GM18520 (cell line): ENCODE results near the gene RCSD1.

Experiments
- ATAC-seq: cut with Tn5 transposase; IDR thresholded peaks from one replicate; pipeline ENCODE4 v1.9.1; 2021; ENCODE audit not compliant: unreplicated experiment

RCSD1 gene

DNA sequence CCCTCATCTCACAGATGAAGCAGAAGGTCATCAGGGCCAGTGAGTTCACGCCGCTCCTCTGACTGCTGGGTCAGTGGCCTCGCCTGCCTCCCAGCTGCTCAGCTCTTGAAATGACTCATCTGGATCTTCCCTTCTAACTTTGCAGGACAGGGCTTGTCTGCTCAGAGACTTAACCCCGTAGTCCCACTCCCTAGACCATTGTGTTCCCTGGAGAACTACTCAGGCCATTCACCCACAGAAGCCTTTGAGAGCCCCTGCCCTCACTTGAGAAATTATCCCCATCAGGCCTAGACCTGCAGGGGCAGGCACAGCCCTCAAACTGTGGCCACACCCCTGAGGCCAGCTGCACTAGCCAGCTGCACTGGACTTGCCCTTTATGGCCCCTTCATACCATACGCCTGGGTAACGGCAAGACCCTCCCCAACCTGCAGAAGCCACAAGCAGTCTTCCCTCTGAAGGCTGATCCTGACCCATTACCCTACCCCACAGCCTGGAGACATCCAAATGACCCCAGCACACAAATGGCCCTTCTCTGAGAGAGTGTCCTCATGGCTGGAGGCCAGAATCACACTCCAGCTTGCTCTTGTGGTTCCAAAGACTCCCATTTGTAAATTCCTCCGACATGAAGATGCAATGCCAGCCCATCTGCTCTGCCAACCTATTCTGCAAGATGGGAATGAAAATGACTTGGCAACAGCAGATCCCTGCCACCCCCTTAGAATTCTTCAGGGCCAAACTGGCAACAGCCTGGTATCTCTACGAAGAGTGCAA lies 33.2 kb downstream of the RCSD1 start:
- peak; percentile 46 for ATAC-seq

DNA sequence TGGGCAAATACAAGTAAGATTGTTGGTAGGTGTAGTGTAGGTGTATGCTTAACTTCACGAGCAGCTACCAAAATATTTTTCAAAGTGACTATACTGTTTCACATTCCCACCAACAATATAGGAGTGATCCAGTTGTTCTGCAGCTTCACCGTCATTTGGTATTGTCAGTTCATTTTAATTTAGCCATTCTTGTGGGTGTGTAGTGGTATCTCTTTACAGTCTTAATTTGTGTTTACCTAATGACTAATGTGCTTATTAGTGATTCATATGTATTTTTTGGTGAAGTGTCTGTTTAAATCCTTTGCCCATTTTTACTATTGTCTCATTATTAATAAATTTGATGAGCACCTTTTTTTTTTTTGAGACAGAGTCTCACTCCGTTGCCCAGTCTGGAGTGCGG lies 35.4 kb downstream of the RCSD1 start:
- no peak for ATAC-seq

DNA sequence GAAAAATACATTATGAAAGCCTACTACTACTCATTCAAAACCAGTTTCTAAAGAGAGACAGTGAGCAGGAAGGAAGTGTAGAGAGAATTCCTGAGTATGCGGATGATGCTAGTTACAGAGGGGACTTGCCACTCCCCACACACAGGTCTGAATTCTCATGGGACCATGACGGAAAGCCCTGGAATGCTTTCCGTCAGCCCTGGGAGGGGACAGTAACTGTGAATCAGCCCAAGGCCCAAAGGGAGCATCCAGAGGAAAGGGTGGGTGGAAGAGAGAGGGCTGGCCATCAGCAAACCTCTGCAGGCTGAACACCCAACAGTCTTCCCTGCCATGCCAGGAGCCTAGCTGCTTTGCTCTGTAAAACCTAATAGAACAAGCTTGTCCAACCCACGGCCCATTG lies 36.4 kb downstream of the RCSD1 start:
- ATAC-seq = no peak

DNA sequence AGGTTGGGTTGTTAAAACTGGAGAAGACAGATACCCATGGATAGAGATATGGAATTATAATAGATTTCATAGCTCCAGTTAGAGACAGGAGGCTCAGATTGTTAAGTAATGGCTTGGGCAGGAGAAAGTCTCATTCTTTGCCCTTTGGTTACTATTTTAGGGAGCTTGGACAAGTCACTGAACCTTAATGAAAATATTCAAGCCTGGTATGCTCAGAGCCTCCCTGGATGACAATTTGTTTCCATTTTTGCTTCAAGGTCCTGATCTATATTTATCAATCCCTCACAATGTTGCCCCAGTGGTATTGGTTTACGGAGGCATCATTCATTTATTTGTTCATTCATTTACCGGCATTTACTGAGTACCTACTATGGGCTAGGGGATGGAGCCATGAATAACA lies 37.5 kb downstream of the RCSD1 start:
- ATAC-seq = no peak

DNA sequence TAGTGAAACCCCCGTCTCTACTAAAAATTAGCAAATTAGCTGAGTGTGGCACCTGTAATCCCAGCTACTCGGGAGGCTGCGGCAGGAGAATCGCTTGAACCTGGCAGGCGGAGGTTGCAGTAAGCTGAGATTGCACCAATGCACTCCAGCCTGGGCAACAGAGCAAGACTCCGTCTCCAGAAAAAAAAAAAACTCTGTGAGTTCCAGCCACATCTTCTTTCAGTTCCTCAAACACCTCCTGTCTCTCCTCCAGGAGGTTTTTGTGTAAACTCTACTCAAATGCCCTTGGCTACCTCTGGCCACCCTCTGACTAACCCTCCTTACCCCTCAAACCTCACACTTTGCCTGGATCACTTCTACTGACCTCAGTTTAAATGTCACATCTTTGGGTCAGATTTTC lies 38.1 kb downstream of the RCSD1 start:
- ATAC-seq = peak; percentile 79

DNA sequence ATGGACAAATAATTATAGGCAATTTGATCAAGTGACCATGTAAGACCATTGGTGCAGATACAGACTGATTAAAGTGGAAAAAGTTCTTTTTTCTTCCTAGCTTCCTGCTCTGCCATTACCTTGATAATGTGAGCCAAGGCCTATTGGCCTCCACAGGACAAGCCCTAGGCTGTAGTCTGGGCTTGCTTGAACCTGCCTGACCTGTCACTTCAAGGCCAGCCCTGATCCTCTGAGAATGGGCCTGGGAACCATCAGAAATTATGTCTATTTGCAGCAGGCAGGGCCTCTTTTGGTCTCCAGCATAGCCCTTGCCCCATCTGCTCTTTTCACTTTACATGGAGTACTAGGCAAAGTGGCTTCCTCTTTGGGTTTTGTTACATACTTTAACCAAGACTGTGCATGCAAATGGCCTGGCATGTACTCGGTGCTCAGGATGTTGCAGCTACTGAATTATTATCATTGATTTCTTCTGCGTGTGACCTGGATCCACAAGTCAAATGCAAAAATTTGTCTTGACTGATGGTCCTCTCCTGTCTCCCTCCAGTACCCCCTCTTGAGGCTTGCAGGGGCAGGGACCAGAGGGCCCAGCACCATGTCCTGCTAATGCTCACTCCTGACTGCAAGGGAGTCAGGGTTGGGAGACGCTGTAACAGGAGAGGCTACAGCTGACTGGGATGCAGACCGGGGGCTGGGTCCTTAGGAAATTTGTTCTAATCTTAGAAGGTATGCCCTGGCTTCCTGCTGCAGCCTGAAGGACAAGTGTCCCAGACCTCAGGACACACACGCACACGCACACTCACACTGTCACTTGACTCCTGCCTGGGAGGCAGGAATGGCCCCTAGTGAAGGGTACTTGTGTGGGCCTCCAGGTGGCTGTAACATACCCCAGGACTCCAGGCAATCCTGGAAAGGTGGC lies 39.4 kb downstream of the RCSD1 start:
- peak; percentile 55 for ATAC-seq

DNA sequence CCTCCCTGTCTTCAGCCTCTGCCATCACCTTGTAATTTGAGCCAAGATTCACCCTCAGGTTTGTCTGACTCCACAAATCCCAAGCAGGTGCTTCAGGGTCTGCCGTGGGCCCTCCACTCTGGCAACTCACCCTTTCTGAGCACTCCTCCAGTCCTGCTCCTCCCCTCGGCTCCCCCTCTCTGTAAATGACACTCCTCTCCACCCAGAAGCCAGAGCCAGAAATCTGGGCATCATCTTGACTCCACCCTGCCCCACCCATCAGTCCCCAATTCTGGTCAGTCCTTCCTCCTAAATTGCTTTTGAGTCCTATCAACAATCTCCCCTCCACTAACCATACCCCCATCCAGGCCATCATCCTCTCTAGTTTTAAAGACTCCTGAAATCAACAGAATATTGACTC lies 40.5 kb downstream of the RCSD1 start:
- ATAC-seq = no peak

DNA sequence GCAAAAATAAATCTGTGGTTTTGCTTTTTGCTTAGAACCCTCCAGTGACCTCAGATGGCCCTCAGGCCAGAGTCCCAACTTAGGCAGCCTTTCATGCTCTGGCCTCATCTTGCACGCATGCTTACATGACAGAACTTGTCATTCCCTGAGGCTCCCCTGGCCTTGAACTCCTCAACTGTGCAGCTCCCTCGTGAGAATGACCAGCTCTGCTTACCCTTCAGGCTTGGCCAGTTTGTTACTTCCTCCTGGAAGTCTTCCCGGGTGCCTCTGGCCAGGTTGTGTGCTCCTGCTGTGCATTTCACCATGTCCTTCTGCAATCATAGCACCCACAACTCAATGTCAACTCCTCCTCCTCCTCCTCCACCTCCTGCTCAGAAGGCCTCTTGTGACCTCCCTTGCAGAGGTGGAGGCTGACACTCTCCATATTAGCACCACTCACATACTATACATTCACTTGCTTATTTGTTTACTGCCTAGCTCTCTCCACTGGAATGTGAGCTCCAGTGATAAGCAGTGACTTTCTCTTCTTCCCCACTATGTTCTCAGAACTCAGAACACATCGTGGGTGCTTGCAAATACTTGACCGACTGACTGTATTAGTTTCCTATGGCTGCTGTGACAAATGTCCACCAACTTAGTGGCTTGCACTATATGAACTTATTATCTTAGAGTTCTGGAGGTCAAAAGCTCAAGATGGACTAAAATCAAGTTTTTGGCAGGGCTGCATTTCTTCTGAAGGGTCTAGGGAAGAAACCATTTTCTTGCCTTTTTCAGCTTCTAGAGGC lies 41.9 kb downstream of the RCSD1 start:
- ATAC-seq = no peak

DNA sequence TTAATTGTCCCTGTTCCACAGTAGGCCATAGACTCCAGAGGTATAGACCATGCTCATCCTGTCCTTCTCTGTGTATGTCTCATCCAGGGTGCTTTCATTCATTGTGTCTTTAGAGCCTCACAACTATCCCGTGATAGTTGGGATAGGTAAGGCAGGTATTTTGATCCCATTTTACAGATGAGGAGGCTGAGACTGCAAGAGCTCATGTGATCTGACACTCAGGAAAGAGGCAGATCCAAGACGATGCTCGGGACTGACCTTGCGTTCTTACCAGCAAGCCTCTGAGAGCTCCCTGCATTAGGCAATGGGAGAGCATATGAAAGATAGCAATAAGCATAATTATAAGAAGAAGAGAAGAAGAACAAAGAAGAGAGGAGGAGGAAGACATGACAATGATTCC lies 42.8 kb downstream of the RCSD1 start:
- no peak for ATAC-seq

DNA sequence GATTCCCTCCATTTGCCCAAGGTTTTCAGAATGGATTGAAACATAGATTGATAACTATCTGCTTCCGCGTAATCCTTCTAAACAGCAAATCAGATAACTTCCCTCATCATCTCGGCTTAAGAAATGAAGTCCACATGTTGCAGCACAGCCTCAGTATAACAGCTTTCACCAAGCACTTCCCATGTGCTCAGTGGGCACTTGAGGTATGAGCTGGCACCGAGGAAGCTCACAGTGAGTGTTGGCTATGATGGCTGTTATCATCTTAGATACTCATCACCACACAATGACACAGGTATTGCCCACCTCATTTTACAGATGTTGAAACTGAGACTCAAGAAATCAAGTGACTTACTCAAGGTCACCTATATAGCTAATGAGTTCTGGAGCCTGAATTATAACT lies 43.2 kb downstream of the RCSD1 start:
- ATAC-seq = no peak

DNA sequence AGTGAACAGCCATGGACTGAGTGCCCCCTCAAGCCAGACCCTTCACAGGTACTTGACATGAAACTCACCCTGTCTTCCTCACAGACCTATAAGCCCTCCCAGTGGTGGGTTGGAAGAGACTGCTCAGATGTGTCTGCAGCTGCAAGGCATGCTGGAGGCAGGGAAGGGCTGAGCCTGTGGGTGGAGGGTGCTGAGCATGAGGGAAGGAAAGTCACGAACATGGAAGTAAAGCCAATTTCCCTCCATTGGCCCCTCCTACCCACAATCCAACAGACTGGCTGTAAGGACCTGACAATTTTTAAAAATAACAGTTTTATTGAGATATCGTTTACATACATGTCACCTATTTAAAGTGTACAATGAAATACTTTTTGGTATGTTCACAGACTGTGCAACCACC lies 44.1 kb downstream of the RCSD1 start:
- no peak for ATAC-seq

DNA sequence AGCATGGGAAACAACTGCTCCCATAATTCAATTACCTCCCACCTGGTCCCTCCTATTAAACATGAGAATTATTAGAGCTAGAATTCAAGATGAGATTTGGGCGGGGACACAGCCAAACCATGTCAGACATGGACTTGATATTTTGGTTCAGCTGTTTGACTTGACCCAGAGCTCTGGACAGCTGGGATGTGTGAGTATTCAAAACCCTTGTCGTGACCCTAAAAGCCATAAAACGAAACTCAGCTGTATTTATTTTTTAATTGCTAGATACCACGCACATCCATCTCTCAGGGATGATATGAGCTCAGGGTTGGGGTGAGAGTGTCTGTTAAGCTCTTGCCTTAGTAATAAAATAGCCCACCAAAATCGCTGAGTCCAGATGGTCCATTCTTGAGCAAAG lies 45.4 kb downstream of the RCSD1 start:
- no peak for ATAC-seq

DNA sequence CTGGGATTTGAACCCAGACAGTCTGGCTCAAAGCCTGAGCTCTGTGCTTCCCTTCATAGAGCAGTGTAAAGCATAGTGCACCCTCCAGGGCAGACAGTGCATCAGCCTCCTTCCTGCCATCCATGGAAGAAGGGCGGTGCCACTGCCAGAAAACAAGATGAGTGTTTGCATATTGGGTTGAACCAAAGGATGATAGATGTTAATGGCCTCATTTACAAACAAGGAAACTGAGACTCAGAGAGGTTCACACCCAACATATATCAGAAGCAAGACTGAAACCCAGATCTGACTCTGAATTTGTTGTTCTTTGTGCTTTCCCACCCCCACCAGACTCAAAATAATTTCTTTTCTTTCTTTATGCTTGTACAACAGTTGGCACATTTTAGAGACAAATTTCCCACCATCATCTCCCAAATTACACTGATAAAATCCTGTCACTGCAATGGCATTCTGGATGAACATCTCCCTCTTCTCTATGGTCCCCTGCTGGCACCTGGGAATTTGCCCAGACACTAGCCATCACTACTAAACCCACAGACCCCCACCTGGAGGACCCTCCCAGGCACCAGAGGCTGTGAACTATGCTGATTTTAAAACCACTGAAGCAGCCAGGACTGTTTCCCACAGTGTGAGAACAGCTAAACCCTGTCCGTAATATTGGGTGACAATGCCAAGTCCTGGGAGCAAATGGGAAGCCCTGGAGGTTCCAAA lies 46.3 kb downstream of the RCSD1 start:
- peak; percentile 46 for ATAC-seq

DNA sequence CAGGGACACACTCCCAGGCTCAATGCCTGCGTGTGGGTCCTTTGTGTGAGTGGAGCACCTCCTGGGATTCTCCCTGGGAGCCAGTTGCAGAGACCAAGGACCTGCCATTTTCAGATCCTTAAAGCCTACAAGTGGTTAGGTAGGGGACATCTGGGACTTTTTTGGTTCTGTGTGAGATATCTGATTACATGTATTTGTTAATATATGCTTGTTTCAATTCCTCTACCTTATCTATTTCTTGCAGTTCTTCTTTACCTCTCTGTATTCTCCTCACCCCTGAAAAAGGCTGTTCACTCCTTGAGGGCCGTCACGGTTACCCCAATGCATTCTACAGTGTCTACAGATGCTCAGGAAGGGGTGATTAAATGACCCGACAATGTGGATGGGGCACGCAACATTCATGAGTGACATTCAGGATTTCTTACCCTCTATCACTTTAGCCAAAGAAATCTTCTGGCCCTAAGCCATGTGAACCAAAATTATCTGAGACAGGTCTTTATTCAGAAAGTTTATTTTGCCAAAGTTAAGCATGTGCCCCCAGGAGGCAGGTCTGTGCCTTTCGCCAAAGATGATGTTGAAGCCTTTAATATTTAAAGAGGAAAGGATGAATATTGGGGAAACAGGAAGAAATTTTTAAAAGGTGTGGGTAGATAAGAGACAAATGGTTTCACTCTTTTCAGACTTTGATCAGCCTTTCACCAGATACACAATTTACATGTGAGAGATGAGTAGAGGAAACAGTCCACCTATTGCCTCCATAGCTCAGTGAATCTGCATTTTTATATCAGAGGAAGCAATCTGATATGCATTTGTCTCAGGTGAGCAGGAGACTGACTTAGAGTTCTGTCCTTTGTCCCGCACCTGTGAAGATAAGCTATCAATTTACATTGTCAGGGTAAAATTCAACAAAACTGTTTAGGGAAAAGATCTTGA lies 47.1 kb downstream of the RCSD1 start:
- peak; percentile 43 for ATAC-seq

DNA sequence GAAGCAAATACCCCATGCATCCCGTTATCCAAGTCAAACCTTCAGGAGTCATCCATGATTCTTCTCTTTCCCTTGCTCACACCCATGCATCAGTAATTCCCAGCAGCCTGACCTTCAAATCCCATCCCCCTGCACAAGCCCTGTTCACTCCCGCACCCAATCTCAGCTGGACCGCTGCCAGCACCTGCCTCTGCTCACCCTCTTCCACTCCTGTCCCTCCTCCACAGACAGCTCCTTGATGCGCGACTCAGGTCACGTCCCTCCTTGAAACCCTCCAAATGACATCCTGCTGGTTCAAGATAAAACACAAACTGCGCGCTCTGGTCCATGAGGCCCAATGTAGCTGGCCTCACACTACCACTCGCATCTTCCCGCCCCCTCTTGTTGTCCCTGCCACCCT lies 48.4 kb downstream of the RCSD1 start:
- no peak for ATAC-seq

DNA sequence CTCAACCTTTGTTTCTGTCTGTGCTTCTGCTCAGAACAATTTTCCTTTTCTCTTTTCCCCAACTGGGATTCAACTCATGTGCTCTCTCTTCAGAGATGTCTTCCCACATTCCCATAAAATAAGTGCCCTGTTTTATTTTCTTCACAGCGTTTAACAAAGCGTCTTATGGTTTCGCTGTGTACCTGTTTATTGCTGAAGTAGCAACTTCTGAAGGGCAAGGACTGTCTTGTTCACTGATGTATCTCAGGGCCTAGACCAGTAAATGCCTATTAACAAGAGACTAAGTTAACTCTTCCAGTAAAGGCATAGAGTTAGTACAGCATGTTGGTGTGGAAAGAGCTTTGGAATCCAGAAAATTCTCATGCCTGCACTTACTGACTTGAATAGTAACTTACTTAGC lies 48.8 kb downstream of the RCSD1 start:
- no peak for ATAC-seq

DNA sequence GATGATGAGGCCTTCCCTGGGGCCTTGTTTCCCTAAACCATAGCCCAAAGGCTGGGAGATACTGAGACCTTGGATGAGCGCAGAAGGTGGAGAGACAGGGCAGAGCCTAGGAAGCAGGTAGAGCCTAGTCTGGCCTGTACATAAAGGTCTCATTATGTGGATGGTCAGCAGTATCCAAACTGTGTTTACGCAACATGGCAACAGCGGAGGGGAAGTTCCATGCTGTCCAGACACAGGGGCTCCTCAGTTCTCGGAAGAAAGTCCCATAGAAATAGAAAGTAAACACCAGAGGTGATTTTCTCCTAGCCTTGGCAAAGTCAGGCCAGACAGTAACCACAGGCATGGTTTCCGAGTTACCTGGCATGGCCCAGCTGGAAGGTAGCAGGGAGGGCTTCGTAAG lies 49.7 kb downstream of the RCSD1 start:
- no peak for ATAC-seq

DNA sequence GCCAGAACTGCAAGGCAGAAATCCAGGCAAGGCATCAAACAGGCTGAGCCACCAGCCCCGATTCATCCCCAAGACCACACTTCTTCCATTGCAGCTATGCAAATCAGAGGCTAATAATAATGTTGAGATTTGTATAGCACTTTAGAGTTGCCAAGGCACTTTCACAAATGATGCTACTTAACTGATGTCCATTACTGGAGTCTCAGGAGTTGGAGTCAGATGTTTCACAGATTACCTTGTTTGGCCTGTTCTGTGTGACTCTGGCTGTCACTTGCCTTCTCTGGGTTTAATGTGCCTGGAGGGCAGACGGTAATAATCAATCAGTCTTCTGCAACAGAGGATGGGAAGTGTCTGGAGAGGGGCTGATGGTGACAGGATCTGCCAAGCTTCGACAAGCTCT lies 51.0 kb downstream of the RCSD1 start:
- ATAC-seq = no peak

DNA sequence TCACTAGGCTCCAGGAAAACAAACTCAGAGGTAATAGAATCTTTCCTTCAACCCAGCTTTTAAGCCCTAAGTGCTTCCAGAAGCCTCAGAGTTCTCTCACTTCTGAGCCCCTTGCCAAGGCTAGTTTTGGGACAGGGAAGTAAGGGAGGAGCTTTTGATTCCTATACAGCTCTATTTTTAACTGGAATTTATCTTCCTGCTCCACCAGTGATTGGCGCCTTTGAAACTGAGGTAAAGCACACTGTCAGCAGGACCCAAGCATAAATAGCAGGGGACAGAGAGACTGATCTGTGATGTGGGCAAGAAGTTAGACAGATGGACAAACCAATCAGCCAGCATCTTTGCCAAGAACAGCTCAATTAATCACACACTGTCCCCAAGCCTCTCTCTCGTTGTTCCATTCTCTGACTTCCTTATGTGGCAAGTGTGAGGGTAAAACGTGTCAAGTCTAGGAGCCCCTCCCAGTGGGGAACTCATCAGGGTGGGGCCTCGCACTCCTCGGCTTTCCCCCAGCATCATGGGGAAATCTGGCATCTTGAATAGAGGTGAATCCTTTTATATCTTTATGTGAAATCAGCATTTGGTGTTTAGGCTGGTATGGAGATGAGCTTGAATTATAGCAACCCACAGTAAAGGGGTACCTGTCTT lies 51.5 kb downstream of the RCSD1 start:
- ATAC-seq = no peak
